Loucy (cell line): ENCODE results near the gene FXR1.

ENCODE experiments used
- H2AFZ ChIP-seq: fragments of 200-600 bp; sonication (generic); 2 replicates; pipeline ENCODE4 v1.6.0; 2016; ENCODE audit warnings: antibody characterized with exemption, mild to moderate bottlenecking, low read length, moderate library complexity
- H3F3A ChIP-seq: fragments of 200-600 bp; 2 replicates; pipeline ENCODE4 v1.6.0; 2016; ENCODE audit warnings: antibody characterized with exemption, low read depth, mild to moderate bottlenecking
- H3K27me3 ChIP-seq: fragments of 200-600 bp; sonication (generic); 2 replicates; pipeline ENCODE4 v1.6.1; 2014; ENCODE audit warnings: low read length, mild to moderate bottlenecking; ENCODE audit not compliant: insufficient read depth, poor library complexity, severe bottlenecking
- H3K36me3 ChIP-seq: fragments of 200-600 bp; sonication (generic); 2 replicates; pipeline ENCODE4 v1.6.1; 2016; ENCODE audit warnings: low read length; ENCODE audit not compliant: insufficient read depth
- H3K4me1 ChIP-seq: fragments of 200-600 bp; sonication (generic); 2 replicates; pipeline ENCODE4 v1.5.1; 2014; ENCODE audit warnings: low read length, mild to moderate bottlenecking; ENCODE audit not compliant: insufficient read depth, poor library complexity, severe bottlenecking
- H3K4me2 ChIP-seq: fragments of 200-600 bp; sonication (generic); 2 replicates; pipeline ENCODE4 v1.6.0; 2014; ENCODE audit warnings: antibody characterized with exemption, low read length, low read depth, mild to moderate bottlenecking; ENCODE audit not compliant: poor library complexity, severe bottlenecking
- H3K4me3 ChIP-seq: fragments of 200-600 bp; sonication (generic); 2 replicates; pipeline ENCODE4 v1.5.1; 2014; ENCODE audit warnings: low read length, mild to moderate bottlenecking, mixed read lengths; ENCODE audit not compliant: poor library complexity, severe bottlenecking
- H3K79me2 ChIP-seq: fragments of 200-600 bp; sonication (generic); 2 replicates; pipeline ENCODE4 v1.6.1; 2014; ENCODE audit warnings: low read length; ENCODE audit not compliant: insufficient read depth
- H3K9ac ChIP-seq: fragments of 200-600 bp; sonication (generic); 2 replicates; pipeline ENCODE4 v1.6.0; 2014; ENCODE audit warnings: mild to moderate bottlenecking, low read depth, low read length, moderate library complexity; ENCODE audit not compliant: poor library complexity, severe bottlenecking
- H3K9me2 ChIP-seq: fragments of 200-600 bp; sonication (generic); replicated peaks from 2 replicates; pipeline ENCODE4 v1.6.1; 2016; ENCODE audit warnings: low read depth, low read length, mixed read lengths
- H3K9me3 ChIP-seq: fragments of 200-600 bp; sonication (generic); 2 replicates; pipeline ENCODE4 v1.6.1; 2014; ENCODE audit warnings: mild to moderate bottlenecking, antibody characterized with exemption, low read length, low read depth; ENCODE audit not compliant: insufficient read depth
- H4K20me1 ChIP-seq: fragments of 200-600 bp; sonication (generic); 2 replicates; pipeline ENCODE4 v1.6.0; 2014; ENCODE audit warnings: antibody characterized with exemption, low read length, mild to moderate bottlenecking; ENCODE audit not compliant: insufficient read depth, poor library complexity, severe bottlenecking
- CTCF ChIP-seq: fragments of 200-600 bp; sonication (generic); conservative IDR thresholded peaks from 2 replicates; pipeline ENCODE4 v1.5.1; 2014; ENCODE audit warnings: mild to moderate bottlenecking, antibody characterized with exemption, low read length
- EZH2phosphoT487 ChIP-seq: fragments of 200-600 bp; IDR thresholded peaks from 2 replicates; pipeline ENCODE4 v1.6.1; 2018; ENCODE audit warnings: antibody characterized with exemption, mild to moderate bottlenecking, moderate library complexity, borderline replicate concordance

FXR1 gene

GRCh38 chr3:180961552-180961951 is 49.1 kb downstream of the FXR1 start:
- Histone ChIP-seq H3K4me1 (no peaks in the 10 kb centered on the region), H3K9ac (no peak overlapping the region), H3K27me3 (no peaks in the 10 kb centered on the region), H2AFZ (no peak overlapping the region), H3K9me2 (no peaks in the 10 kb centered on the region), H4K20me1 (peaks cover 19% of the 10 kb centered on the region), H3K4me2 (no peak overlapping the region), H3K36me3 (peaks cover 91% of the 10 kb centered on the region), H3K79me2 (no peaks in the 10 kb centered on the region), H3K4me3 (no peak overlapping the region), H3K9me3 (no peaks in the 10 kb centered on the region), H3F3A (no peaks in the 10 kb centered on the region; the same call in 1 of the 2 replicates)
- TF ChIP-seq CTCF (no peak), EZH2phosphoT487 (no peak)

DNA sequence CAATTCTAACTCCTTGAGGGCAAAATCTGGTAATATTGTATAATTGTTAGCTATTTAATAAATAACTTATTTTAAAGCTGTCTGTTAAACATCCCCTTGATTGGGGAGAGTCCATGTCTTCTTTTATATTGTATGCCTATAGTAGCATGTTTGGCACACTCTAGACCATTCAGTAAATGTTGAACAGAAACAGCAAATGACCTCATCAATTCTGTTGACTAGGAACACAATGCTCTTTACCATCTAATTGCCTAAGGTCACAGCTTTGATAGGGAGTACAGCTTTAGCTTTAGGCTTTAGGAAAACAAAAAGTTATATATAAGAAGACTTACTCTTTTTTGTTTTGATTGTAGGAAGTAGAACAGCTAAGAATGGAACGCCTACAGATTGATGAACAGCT is 50.1 kb downstream of the FXR1 start:
- peaks cover 91% of the 10 kb centered on the region for H3K36me3 ChIP-seq
- H3K9ac ChIP-seq: no peak overlapping the region
- H3F3A ChIP-seq: no peaks in the 10 kb centered on the region; the same call in 1 of the 2 replicates
- no peaks in the 10 kb centered on the region for H3K79me2 ChIP-seq
- no peak overlapping the region for H2AFZ ChIP-seq
- TF ChIP-seq CTCF (no peak), EZH2phosphoT487 (no peak)
- no peaks in the 10 kb centered on the region for H3K9me2 ChIP-seq
- no peak overlapping the region for H3K4me2 ChIP-seq
- no peaks in the 10 kb centered on the region for H3K4me1 ChIP-seq
- no peaks in the 10 kb centered on the region for H3K27me3 ChIP-seq
- H3K4me3 ChIP-seq: no peak overlapping the region
- H3K9me3 ChIP-seq: no peaks in the 10 kb centered on the region
- H4K20me1 ChIP-seq: peaks cover 18% of the 10 kb centered on the region

- Histone ChIP-seq H3K4me3 (no peak overlapping the region), H3K79me2 (no peaks in the 10 kb centered on the region), H3K4me1 (no peaks in the 10 kb centered on the region), H3K4me2 (no peak overlapping the region), H3K9me3 (no peaks in the 10 kb centered on the region), H3F3A (no peaks in the 10 kb centered on the region), H3K9me2 (no peaks in the 10 kb centered on the region), H2AFZ (no peak overlapping the region), H4K20me1 (peaks cover 5% of the 10 kb centered on the region), H3K36me3 (peaks cover 93% of the 10 kb centered on the region), H3K9ac (no peak overlapping the region), H3K27me3 (no peaks in the 10 kb centered on the region)
- no peak for TF ChIP-seq CTCF
- no peak for TF ChIP-seq EZH2phosphoT487
These were observed 58.5 kb downstream of the FXR1 start for GRCh38 chr3:180970931-180971330.
